Esophagus muscularis mucosa (tissue), 3 donors: ENCODE data around the gene EPN1.

Experiments used
- CTCF ChIP-seq, 3 experiments: fragments of 200-600 bp in 2 of 3; fragments of 450-650 bp in 1 of 3; sonication (generic) in 2 of 3; IDR thresholded peaks; one replicate each; pipeline ENCODE4 v1.5.1; 2017 to 2019; ENCODE audit warnings: antibody characterized with exemption in 3 of 3, mild to moderate bottlenecking in 2 of 3, moderate library complexity in 1 of 3
- POLR2A ChIP-seq: fragments of 450-650 bp; IDR thresholded peaks from one replicate; pipeline ENCODE4 v1.6.1; 2017; ENCODE audit warnings: antibody characterized with exemption, moderate library complexity, mild to moderate bottlenecking, low read depth

- no peak for TF ChIP-seq CTCF (IDR thresholded peaks at IDR 0.05)
- TF ChIP-seq POLR2A = no peak
Observed at GRCh38 chr19:55702131-55702627, 27.2 kb downstream of the EPN1 start.
